MCF 10A (cell line): ENCODE measurements around the gene STAT5B. TPM values are rescaled to one million over a fixed set of nuclear protein-coding genes. Genes with fewer than 3 reads are reported as not detected.
"Not testable (repeated sequence)": the region's sequence is repeated elsewhere in the genome, so short reads cannot be mapped to it uniquely, and the experiment has no call there.

Experiments
- BruUV-seq: library from RNA; stranded (reverse); fragments of 400-500 nt; replicated peaks from 2 replicates; lab custom pipeline; 2021; lab: Mats Ljungman, UMichigan
- CTCF ChIA-PET: fragments of 300-600 bp; sonication (Branson Sonifier 250); formaldehyde crosslinking; extraction: SDS; loops from one replicate; lab custom pipeline; 2021; ENCODE audit warnings: antibody characterized with exemption, inconsistent platforms; lab: Yijun Ruan, JAX
- POLR2A ChIA-PET: fragments of 300-600, 350-650 bp; sonication (Branson Sonifier 250); formaldehyde crosslinking; extraction: SDS; loops from one replicate; lab custom pipeline; 2020; ENCODE audit warnings: antibody characterized with exemption, inconsistent platforms; lab: Yijun Ruan, JAX
- DNase-seq: peaks from one replicate; pipeline ENCODE4 v3.0.0-alpha.2; 2018; ENCODE audit not compliant: unreplicated experiment
- H3K27ac Mint-ChIP-seq: one replicate; pipeline ENCODE4 v1.8.0; 2022; ENCODE audit warnings: mild to moderate bottlenecking, low read depth, mixed read lengths; ENCODE audit not compliant: unreplicated experiment
- H3K27me3 Mint-ChIP-seq: one replicate; pipeline ENCODE4 v1.8.0; 2022; ENCODE audit warnings: mixed read lengths; ENCODE audit not compliant: insufficient read depth, unreplicated experiment
- H3K36me3 Mint-ChIP-seq: one replicate; pipeline ENCODE4 v1.8.0; 2022; ENCODE audit warnings: mild to moderate bottlenecking, moderate library complexity, mixed read lengths; ENCODE audit not compliant: insufficient read depth, unreplicated experiment
- H3K4me1 Mint-ChIP-seq: one replicate; pipeline ENCODE4 v1.8.0; 2022; ENCODE audit warnings: mixed read lengths; ENCODE audit not compliant: insufficient read depth, unreplicated experiment
- H3K4me3 Mint-ChIP-seq: one replicate; pipeline ENCODE4 v1.8.0; 2022; ENCODE audit warnings: mild to moderate bottlenecking, moderate library complexity, mixed read lengths; ENCODE audit not compliant: unreplicated experiment
- H3K9me3 Mint-ChIP-seq: one replicate; pipeline ENCODE4 v1.8.0; 2022; ENCODE audit warnings: mixed read lengths; ENCODE audit not compliant: unreplicated experiment
- intact Hi-C: fragments of 100-400 bp; cut with micrococcal nuclease; formaldehyde crosslinking; loops from 2 replicates; pipeline ENCODE4 v1.14.1; 2022
- total RNA-seq: library from RNA; stranded (reverse); gene quantifications from 2 replicates; pipeline ENCODE4 v1.2.3, GENCODE V29; 2022
- TF ChIP-seq, protein P1 (sequence below): fragments of 200-600 bp; IDR thresholded peaks from one replicate; pipeline ENCODE4 v1.8.0; 2022; ENCODE audit warnings: antibody characterized with exemption, mild to moderate bottlenecking; ENCODE audit not compliant: unreplicated experiment

STAT5B gene
- total RNA-seq, 1 experiment from 2014 or later: 29.8 TPM

- no peaks in the 10 kb centered on the region for H3K4me1 Mint-ChIP-seq
- no TSS peak for BruUV-seq
- H3K9me3 Mint-ChIP-seq: no peaks in the 10 kb centered on the region
- POLR2A ChIA-PET: interaction anchor here (0.9 to 1.1 kb wide), 2 partner anchors 12 to 103 kb away, joined by 3 read pairs; no protein-coding TSS in a partner anchor
- TF ChIP-seq, protein P1, sequence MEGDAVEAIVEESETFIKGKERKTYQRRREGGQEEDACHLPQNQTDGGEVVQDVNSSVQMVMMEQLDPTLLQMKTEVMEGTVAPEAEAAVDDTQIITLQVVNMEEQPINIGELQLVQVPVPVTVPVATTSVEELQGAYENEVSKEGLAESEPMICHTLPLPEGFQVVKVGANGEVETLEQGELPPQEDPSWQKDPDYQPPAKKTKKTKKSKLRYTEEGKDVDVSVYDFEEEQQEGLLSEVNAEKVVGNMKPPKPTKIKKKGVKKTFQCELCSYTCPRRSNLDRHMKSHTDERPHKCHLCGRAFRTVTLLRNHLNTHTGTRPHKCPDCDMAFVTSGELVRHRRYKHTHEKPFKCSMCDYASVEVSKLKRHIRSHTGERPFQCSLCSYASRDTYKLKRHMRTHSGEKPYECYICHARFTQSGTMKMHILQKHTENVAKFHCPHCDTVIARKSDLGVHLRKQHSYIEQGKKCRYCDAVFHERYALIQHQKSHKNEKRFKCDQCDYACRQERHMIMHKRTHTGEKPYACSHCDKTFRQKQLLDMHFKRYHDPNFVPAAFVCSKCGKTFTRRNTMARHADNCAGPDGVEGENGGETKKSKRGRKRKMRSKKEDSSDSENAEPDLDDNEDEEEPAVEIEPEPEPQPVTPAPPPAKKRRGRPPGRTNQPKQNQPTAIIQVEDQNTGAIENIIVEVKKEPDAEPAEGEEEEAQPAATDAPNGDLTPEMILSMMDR: peak; percentile 54
- intact Hi-C loops: loop anchor here (5.0 kb wide), 1 partner anchor 305 kb away; no protein-coding TSS in a partner anchor
- no peaks in the 10 kb centered on the region for H3K27me3 Mint-ChIP-seq
- no peak overlapping the region for H3K4me3 Mint-ChIP-seq
- CTCF ChIA-PET: interaction anchor here (0.5 to 1.3 kb wide), 9 partner anchors 13 to 259 kb away, joined by 3 to 6 read pairs (median 3); no protein-coding TSS in a partner anchor
- H3K36me3 Mint-ChIP-seq: peaks cover 20% of the 10 kb centered on the region
- H3K27ac Mint-ChIP-seq: no peak overlapping the region
- DNase-seq: peak; percentile 56
Observed at GRCh38 chr17:42221886-42222745, 54.1 kb downstream of the STAT5B start.

DNA sequence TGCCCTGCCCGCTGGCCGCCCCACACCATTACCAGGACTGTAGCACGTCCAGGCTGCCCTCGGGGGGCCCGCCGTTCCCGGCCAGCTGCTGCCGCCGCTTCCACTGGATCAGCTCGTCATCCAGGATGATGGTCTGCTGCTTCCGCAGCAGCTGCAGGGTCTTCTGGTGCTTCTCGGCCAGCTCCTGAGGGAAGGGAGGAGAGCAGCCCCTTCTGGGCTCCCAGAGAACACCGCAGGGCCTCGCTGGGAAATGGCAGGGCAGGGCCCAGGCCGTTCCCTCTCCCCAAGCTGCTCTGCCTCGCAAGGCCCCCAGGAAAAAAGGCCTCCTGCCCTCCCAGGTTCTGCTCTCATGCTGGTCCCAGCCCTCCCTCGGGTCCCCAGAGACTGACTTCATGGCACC, 56.9 kb downstream of the STAT5B start:
- H3K9me3 Mint-ChIP-seq, H3K4me1 Mint-ChIP-seq, H3K4me3 Mint-ChIP-seq, POLR2A ChIA-PET, CTCF ChIA-PET, BruUV-seq, H3K27me3 Mint-ChIP-seq, intact Hi-C loops, H3K27ac Mint-ChIP-seq, DNase-seq: not testable (repeated sequence)
- H3K36me3 Mint-ChIP-seq: peaks cover 40% of the 10 kb centered on the region

DNA sequence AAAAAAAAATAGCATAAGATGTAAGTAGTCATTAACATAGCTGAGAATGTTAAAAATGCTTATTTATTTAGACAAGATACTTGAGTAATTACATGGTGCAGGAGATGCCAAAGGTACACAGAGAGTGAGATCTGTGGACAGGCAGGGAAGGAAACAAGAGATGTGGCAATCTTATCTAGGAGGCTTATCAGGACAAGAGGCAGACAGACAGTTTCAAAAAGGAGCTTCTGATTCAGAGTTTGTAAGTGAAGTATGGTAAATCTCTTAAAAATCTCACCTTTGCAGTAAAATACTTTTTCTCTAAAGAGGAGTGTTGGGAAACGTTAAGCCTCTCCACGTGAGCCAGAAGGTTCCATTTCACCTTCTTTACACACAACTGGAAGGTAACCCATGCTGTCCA, 62.0 kb downstream of the STAT5B start:
- no TSS peak for BruUV-seq
- H3K4me1 Mint-ChIP-seq: no peaks in the 10 kb centered on the region
- CTCF ChIA-PET: interaction anchor here (0.6 kb wide), 1 partner anchor 25 kb away, joined by 4 read pairs; no protein-coding TSS in a partner anchor
- no peaks in the 10 kb centered on the region for H3K27me3 Mint-ChIP-seq
- H3K36me3 Mint-ChIP-seq: peaks cover 73% of the 10 kb centered on the region
- H3K4me3 Mint-ChIP-seq: no peak overlapping the region
- intact Hi-C loops: no loop called here
- TF ChIP-seq, protein P1: no peak
- H3K27ac Mint-ChIP-seq: no peak overlapping the region
- POLR2A ChIA-PET: interaction anchor here (0.5 kb wide), 1 partner anchor 60 kb away, joined by 3 read pairs; no protein-coding TSS in a partner anchor
- H3K9me3 Mint-ChIP-seq: no peaks in the 10 kb centered on the region
- no peak for DNase-seq

DNA sequence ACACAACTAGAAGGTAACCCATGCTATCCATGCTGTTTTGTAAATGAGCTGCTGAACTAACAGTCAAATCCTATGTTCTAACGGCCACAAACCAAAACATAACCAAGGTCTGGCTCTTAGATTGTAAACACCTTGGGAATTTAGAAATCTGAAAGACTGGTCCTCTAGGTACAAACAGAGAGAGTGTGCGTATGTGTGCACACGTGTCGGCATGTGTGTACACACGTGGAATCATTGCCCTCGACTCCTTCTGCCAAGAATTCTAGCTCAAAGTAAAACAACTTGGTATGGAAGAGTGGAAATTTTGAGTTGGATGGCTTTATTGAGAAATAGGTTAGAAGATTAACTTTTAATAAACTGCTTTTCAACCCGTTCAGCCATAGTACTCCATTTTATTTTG, 63.8 kb downstream of the STAT5B start:
- no peak for DNase-seq
- TF ChIP-seq, protein P1: no peak

GRCh38 chr17:42211921-42212341, 64.3 kb downstream of the STAT5B start:
- CTCF ChIA-PET: interaction anchor here (0.6 kb wide), 1 partner anchor 75 kb away, joined by 3 read pairs; no protein-coding TSS in a partner anchor
- H3K4me3 Mint-ChIP-seq, intact Hi-C loops, H3K4me1 Mint-ChIP-seq, H3K27me3 Mint-ChIP-seq, BruUV-seq, H3K27ac Mint-ChIP-seq, H3K9me3 Mint-ChIP-seq, DNase-seq: not testable (repeated sequence)
- H3K36me3 Mint-ChIP-seq: peaks cover 86% of the 10 kb centered on the region
- POLR2A ChIA-PET: interaction anchor here (1.0 kb wide), 1 partner anchor 21 kb away, joined by 3 read pairs; no protein-coding TSS in a partner anchor

More for the DNA sequence above, 63.8 kb downstream of the STAT5B start:
- BruUV-seq: no TSS peak
- Mint-ChIP-seq H3K4me3 (no peak overlapping the region), H3K36me3 (peaks cover 88% of the 10 kb centered on the region), H3K27ac (no peak overlapping the region), H3K27me3 (no peaks in the 10 kb centered on the region), H3K9me3 (no peaks in the 10 kb centered on the region), H3K4me1 (no peaks in the 10 kb centered on the region)
- intact Hi-C loops: no loop called here
- CTCF ChIA-PET: no interaction called here
- POLR2A ChIA-PET: no interaction called here
